Activated CD8-positive, alpha-beta memory T cell treated with anti-CD3 and anti-CD28 coated beads, Interleukin-2, amount 50 U/mL, for 1 hour (primary cell): ENCODE data around the gene IFNA13.

Experiments
- DNase-seq: peaks from one replicate; pipeline ENCODE4 v3.0.0-alpha.2; 2020; ENCODE audit errors: extremely low read depth

Gene IFNA13

DNA sequence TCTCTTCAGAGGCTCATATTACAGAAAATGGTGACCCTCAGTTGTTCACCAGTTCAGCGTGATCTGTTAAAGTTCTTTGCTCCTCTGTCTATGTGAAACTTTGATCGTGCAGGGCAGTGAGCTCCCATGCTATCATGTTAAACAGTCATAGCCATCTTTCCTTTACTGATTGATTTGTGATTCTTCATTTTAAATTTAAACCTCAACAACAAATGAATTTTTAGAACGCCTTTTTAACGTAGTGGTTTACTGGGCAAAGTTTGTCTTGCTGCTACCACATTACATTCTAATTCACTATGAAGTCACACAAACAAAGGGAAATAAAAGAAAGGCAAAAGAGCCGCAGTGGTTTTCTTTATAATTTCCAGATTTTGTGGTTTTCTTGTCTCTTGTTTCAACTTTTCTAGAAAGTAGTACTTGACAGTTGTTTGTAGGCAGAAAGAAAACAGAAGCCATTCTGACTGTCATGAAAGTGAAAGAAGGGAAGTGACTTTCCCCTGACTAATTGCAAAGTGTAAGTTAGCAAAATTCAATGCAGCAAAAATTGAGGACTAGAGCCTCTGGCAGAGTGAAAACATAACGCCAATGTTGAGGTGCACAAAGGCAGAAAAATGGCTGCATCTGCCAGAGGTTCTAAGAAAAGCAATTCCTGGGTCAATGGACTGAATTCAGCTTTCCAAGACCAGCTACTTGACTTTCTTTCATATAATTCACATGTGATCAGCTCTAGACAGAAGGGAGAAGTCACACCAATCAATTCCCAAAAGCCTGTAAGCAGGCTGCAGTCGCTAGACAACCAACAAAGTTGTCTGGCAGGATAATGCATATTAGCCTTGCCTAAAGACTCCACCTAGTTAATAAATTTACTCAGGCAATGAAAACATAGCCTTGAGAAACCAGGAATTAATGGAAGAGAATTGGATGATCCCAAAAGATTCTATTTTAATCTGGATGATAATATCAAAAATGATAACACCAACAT, 10.1 kb downstream of the IFNA13 start:
- DNase-seq, result no peak

DNA sequence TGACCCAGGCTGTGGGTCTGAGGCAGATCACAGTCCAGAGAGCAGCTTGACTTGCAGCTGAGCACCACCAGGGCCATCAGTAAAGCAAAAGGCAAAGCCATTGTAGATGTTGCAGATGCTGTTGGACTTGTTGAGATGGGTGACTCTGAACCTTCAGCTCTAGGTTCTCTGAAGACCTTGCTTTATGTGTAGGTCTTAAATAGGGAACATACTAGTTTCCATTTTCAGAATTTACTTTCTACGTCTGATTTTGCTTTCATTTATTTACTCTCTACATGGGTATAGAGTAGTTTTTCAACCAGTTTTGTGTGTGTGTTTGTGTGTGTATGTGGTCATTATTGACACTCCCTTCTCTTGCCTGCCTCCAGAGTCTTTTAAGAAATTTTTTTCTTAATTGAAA, 17.1 kb downstream of the IFNA13 start, which contains the start of gene IFNA6:
TSS of gene IFNA6 (minus strand) at position 101 of the 400 bp plus-strand sequence. CDS start at position 101, 0 bp downstream.
- no peak for DNase-seq

DNA sequence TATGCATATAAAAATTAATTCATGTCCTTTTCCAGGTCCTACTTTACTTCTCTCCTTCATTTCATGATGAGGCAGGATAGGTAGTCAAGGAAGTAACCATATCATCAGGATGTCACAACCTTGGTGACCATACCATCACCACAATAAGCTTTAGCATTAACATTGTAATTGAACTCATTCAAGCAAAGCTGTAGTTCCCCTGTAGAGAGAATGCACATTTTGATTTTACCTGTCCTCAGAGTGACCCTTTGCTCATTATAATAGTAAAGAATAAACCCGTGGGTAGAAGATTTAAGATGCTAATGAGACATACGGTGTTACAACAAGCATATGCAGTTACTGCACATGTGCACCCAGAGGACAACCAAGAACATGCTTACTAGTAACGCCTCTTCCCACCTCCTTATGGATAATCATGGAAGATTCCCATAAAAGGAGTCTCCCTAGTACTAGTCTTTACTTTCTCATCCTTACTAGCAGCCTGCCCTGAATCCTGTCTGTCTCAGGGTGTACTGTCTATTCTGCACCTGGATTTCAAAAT, 19.4 kb downstream of the IFNA13 start:
- no peak for DNase-seq

DNA sequence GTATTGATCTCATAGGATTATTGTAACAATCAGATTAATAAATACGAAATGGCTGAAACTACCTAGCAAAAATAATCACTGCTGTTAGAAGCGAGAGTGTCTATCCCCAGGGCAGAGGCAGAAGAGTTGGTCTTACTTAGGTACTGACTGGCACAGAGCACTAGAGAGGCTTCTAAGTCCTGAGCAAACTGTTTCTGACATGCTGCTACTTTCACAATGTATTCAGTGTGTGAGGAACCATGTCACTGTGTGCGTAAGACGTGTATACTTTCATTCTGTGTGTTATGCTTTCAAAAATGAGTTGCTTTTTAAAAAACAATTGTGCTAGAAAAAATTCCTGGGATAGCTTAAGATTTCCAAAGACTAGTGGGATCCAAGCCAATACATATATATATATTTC, 27.1 kb downstream of the IFNA13 start:
- no peak for DNase-seq

DNA sequence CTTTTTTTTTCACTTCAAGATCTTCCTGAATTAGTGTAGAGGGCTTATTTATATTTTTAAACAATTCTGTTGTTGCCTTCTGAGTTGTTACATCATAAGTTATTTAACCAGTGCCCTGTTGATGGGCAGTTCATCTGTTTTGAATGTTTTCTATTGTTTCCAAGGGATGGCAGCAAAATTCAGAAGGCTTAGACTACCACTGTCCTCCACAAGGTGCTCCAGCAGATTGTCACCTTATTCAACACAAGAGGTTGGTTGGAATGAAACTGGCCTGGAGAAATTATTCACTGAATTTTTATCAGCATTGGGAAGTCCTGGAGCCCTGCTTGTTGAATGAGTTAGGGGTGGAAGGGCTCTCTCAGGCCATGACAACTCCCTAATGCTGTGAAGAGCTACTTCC, 31.4 kb downstream of the IFNA13 start:
- no peak for DNase-seq

DNA sequence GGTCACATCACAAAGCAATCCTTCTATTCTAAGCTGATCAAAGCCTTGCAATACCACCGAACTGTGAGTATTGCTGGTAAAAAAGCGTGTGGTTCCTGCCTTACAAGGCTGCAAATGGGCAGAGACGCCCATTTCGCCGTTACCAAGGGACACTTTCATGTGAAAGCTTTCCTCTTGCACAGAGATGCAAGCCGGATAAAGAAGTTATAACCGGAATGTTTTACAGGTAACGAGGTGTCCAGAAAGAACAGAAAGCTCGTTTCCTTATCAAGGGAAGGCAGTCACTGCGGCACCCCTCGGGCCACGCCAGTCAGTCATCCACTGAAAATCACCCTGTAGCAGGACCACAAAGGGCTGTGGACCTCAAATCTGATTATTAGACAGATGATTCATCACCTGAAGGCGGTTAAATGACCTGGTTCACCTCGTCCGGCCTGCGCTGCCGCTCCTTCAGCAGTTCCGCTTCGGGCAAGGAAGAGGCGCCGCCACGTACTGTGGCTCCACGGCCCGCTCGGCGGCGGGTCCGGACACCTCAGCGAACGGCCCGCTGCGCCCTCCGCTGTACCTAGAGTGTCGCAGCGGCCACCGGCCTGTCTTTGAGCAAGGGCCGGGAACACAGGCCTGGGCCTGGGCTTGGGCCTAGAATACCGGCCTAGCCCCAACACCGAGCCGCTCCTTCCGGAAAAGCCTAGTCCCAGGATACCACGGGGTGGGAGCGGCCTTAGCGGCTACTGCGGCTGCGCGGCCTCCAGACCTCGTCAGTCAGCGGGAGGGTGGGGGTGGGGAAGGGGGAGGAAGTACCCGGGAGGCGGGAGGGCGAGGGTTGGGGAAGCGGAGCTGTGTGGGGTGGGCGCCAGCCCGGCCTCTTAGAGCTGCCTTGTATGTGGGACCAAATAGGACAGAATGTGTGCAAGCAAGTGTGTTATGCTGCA, 32.9 kb downstream of the IFNA13 start, which contains the start of gene KLHL9:
TSS of gene KLHL9 (minus strand) at position 704 of the 932 bp plus-strand sequence. CDS start at position 159, 545 bp downstream.
- DNase-seq, result peak; percentile 71

DNA sequence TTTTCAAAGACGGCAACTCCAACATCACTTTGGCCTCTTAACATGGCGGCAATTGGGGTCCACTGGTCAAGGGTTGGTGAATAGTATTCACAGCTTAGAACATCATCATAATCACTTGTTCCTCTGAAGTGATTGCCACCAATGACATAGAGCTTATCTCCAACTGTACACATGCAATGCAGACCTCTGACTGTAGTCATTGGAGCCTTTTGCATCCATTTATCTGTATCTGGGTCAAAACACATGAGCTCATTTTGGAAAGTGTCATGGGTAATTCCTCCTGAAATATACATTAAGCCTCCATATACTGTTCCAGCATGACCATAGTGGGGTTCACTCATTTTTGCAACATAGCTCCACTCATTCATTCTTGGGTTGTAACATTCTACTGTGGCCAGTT, 34.6 kb downstream of the IFNA13 start:
- no peak for DNase-seq

DNA sequence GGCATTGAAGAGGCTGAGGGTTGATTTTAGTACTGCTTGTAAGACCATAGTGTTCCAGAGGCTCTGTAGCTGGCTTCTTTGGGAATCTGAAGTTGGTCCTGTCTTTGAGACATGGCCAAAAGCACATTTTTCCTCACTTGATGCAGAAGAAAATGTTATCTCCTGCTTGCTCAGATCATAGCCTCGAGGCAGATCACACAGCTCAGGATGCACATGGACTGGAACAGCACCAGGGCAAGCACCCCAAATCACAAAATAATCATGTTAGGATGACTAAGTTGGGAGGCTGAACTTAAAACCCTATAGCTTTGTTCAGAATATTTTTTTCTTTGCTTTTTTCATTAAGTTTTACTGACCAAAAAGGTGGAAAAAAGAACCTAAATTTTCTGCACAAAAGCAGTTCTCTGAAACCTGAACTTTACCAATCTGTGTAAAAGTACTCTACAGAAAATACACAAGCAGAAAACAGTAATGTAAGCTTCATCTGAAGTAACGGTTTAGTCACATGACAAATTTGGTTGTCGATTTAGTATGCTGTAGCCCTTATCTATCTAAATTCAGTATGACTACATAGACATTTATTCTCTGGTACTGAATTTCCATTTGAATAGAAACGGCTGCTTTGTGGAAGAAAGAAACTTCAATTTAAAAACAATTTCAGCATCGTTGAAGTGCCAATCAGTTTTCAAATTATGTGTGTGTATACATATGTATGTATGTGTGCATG, 36.0 kb downstream of the IFNA13 start:
- no peak for DNase-seq

DNA sequence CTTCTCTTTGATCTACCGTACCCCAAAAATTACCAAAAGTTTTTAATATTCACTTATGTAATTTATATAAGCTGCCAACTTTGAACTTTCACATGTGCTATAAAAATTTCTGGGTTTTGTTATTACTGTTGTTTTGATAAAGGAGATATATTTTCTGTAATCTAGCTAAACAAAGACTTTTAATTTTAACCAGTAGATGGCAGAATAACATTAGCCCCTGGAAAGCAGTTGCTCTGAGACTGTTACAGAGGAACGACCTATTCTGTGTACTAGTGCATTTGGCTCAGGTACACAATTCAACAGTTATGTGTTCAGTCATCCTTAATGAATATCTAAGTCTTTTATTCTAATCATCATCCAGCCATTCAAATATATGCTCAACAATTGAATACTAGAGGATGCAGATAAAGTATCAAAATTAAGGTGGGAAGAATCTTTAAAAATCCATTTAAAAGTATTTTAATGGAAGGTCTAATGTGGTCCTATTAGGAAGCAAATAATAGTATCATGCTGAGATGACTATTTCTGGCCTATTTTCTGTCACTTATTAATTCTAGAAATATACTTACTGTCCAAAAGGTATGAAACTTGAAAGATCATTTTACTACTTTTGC, 41.2 kb downstream of the IFNA13 start:
- no peak for DNase-seq

DNA sequence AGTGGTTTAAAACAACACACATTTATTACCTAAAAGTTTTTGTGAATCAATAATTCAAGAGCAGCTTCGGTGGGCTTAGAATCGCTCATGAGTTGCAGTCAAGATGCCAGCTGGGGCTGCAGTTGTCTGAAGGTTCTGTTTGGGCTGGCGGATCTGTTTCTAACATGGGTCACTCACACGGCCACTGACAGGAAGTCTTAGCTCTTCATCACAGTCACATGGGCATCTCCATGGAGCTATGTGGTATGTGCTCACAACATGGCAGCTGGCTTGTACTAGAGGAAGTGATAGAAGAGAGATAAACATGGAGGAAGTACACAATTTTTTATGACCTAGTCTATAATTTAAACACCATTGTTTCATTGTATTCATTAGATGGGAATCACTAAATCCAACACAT, 43.8 kb downstream of the IFNA13 start:
- no peak for DNase-seq

DNA sequence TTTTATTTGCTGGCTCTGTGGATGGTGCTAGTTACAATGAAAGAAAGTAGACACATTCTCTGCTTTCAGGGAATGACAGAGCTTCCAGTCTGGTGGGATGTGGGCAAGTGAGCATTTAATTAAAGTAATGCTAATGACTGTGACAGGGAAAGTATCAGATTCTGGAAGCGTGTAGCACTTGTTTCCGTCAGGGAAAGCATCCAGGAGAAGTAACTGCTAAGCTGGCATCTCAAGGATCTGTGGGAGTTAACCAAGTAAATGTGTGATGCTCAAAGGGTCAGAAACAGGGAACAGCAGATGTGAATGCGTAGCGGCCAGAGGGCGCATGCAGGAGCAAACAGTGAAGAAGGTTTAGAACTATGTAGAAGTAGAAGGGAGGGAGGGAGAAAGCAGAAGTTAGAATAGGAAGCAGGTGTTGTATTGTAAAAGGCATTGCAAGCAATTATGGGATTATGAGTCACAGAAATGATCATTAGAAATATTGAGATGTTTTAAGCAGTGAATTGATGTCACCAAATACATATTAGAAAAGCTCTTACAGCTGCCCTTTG, 44.9 kb downstream of the IFNA13 start:
- DNase-seq, result no peak

DNA sequence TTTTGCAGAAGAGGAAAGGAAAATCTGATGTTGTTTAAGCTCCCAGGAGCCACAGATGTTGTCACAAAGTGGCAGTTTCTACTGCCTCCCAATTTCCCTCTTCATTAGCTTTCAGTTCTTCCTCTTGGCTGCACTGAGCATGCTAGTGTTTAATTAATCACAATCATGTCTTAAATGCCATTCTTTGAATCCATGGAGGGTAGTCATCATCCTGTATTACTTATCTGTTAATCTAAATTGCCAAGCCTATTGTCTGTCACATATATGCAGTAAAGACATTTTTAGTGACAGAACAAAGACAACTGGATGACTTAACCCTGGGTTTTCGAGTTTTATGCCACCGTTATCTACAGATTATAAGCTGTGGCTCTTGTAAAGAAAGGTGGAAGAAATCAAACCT, 47.4 kb downstream of the IFNA13 start:
- no peak for DNase-seq

DNA sequence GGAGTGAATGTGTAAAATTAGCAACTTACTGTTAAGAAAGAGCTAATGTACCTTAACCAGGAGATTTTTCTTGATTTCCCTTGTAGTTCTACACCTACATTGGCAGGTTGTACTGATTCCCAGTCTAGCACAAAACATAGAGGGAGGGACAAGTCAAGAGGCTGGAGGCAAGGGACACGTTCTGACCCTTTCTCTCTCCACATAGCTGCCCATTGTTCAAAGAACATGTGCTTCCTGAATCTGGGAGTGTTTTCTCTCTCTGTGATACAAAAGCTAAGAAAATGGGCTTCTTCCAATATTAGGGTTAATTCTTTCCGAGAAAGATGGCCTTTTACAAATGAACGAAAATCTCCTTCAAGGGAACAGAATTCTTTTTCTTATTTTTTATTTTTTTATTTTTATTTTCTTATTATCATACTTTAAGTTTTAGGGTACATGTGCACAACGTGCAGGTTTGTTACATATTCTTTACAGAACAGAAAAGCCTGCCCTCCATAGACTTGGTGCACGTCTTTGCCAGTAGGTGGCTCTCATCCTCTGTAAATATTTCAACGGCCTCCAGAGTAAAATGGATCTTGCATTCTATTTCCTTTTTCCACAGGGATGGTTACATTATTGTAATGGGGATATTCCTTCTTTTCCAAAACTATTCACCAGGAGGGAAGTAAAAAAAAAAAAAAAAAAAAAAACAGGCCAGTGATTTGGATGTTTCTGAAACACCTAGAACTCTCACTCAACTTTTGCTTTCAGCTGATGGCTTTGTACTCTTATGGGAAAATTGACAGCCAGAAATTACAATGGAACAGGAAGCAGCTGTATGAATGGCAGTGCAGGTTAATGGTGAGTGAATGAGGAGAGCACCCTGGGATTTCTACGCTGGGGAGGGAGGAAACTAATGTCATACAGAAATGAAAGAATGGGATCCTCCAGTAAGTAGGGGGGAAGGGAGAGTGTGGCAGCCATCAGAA, 49.6 kb downstream of the IFNA13 start:
- DNase-seq, result no peak
